ENCODE results near the gene CHST11.
A peak's percentile ranks its signal among the peaks of the same experiment; 100 is the strongest.
"Not testable (repeated sequence)": the region's sequence is repeated elsewhere in the genome, so short reads cannot be mapped to it uniquely, and the experiment has no call there.

Gene CHST11

GRCh38 chr12:104730763-104731162 is 274.0 kb downstream of the CHST11 start:
- no peak for DNase-seq

DNA sequence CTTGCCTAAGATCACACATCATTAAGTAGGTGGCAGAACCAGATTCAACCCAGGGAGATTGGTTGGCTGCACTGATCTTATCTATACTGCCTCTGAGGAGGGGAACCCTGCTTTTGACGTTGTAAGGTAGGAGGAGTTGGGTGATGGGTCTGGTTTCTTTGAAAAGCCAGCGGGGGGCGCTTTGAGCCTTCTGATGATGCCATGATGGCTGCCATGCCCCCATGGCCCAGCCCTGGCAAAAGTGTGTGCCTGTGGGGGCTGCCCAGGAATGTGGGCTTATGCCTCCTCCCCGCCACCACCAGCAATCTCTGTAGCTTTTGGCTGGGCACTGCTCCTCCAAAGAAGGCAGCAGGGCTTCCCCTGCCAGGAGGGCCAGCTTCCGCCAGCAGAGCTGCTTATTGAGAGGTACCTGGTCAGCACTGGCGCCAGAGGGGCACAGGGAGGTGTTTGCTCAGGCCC is 277.0 kb downstream of the CHST11 start:
- no peak for DNase-seq

- no peak for DNase-seq
Observed at GRCh38 chr12:104734541-104735095, 277.9 kb downstream of the CHST11 start.

DNA sequence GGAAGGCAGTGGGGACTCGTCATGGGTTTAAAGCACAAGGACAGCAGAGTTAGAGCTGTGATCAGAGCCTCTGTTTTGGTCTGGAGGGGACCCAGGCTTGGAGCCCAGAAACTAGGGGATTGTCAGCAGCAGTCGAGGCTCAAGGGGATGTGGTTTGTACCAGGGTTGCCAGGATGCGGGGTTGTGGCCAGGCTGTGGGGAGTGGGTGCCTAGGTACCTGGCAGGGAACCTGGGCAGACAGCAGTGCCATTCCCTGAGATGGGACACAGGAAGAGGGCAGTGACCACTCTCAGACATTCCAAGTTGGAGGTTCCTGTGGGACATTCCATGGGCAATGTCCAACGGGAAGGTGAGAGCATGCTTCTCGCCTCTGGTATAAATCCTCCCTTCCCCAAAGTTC is 279.1 kb downstream of the CHST11 start:
- no peak for DNase-seq

- DNase-seq = no peak
Observed at GRCh38 chr12:104736307-104736706, 279.6 kb downstream of the CHST11 start.

DNA sequence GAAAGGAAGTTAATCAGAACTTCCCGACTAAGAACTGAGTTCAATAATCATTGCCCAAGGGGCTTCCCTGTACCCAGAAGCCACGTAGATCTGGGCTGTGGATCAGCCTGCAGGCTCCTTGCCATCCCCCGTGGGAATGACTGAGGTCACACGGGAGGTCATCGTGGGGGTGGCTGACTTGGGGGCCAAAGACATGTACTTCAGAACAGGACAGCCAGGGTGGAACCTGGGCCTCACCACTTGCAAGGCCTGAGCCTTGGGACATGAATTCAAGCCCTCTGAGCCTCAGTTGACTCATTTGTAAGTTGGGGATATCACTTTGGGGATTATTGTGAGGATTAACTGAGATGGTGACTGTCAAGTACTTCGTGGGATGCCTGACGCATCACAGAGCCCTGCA is 280.4 kb downstream of the CHST11 start:
- DNase-seq = no peak

DNA sequence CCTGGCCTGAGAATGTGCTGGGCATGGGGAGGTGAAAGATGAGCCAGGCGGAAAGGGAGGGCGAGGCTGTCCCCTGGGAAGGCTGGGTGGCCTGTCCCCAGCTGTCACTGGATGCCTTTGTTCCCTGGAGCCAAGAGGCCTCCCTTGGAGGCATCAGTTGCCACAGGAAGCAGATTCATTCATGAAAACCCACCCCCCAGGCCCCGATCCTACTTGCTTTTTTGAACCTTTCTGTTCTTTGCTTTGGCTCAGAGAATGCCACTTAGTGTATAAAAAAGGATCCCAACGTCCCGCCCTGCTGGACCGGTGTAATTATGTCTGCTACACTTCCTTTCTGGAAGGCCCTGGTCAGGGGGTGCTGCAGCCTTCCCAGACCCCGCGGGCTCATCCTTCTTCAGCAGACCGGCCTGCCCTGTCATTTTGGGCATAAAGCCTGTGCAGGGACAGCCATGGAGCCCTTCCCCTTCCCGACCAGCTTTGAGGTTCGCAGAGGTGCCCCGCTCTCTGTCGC is 281.1 kb downstream of the CHST11 start:
- no peak for DNase-seq

- DNase-seq = no peak
Observed at GRCh38 chr12:104738331-104738730, 281.6 kb downstream of the CHST11 start.

DNA sequence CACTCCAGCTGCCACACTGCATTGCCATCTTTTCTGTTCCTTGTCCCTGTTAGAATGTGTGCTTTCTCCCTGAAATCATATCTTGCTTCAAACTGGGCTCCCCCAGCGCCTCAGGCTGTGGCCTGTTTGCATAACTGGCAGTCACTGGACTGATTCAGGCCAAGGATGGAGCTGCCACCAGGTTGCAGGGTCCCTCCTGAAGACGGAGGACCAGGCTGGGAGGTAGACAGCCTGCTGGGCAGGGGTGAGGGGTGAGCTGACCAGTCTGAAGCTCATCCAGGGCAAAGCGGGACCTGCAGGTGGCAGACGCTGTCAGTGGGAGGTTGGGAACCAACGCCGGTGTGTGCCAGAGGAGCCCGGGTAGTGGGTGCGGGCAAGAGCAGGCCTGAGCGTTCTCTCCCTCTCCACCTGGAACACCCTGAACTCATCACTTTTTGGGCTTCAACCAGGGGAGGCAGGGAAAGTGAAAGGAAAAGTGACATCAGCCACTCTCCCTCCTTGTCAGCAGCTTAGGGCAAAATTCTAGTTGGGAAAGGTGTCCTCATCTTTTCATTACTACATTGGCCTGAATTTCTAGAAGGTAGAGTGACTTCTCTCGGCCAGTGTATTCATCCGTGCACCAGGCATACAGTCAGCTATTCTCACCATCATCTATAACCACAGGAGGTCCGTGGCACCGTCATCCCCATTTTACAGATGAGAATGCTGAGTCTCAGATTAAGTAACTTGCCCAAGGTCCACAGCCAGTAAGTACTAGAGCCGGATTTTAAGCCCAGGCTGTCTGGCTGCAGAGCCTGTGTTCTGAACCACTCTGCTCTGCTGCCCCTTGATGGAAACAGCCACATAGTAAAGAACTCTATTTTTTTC is 282.3 kb downstream of the CHST11 start:
- no peak for DNase-seq

- no peak for DNase-seq
Observed at GRCh38 chr12:104740668-104741067, 283.9 kb downstream of the CHST11 start.

DNA sequence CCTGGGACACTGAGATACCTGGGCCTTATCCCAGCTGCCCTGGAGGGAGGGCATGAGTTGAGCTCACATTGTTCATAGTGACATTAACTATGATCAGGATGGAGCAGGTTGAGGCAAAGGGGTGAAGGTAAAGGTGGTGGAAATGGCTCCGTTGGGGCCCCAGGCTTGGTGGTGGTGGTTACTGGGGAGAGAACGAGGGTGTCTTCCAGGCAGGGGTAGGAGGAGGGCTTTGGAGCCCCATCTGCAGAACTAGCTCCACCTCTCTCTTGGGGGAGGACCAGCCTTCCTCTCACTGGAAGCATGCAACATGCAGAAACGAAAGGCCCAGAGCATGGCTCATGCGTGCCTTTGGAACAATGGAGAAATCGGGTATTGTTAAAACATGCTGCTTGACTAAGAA is 284.3 kb downstream of the CHST11 start:
- no peak for DNase-seq

DNA sequence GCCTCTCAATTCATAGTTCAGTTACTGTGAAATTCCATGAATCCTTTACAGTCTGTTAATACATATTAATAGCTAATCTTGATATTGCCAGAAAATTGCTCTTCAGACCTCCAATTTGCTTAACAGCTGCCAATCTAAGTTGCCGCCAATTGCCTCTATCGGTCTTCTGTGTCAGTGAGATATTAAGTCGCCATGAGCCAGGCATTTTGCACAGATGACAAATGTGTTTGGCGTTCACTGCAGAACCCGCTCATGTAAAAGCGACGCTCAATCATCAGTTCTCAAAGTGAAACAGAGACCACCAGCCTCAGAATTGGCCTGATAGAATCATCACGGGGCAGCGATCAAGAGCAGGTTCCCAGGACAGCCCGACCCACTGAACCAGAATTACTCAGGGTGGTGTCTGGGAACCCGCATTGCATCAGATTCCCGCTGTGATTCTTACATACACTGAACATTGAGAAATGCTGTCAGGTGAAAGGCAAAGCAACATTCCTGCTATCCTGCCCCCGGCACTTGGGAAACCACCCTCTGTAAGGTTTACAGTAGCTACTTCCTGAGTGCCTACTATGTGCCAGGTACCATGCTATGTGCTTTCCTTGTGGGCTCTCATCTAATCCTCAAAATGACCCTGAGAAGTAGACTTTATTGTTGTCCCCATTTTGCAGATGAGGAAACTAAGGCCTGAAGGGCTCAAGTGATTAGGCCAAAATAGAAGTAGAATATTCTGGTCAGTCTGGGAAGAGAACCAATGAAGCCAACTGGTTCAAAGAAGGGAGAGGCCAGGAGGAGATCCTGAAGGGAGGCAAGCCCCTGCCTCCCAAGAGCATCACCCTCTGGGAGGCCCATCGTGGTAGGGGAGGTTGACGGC is 285.0 kb downstream of the CHST11 start:
- no peak for DNase-seq

DNA sequence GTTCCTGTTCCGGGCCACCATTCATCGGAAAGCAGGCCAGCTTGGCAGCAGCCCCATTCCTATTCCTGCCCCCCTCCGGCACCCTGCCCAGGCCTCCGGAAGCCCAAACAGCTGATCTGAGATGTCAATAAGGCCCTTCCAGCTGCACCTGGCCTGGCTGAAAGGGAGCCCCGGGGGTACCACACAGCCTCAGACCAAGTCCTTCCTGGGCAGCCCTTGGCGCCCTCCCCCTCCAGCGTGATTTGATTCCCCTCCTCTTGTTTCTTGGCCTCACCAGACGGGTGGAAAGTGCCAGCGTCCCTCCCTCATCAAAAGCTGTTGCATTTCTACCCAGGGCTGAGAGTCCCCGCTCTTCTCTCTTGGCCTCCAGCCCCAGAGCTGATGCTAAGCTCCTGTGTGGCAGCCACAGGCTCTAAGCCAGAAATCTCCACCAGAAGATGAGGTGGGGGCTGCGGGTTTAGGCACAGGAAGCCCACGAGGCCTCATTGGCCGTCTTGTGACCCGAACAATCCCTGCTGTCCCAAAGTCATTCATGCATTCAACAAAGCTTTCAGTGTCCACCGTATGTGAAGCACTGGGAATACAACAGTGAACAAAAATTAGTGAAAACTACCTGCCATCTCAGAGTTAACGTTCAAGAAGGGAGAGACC is 285.9 kb downstream of the CHST11 start:
- DNase-seq = no peak

DNA sequence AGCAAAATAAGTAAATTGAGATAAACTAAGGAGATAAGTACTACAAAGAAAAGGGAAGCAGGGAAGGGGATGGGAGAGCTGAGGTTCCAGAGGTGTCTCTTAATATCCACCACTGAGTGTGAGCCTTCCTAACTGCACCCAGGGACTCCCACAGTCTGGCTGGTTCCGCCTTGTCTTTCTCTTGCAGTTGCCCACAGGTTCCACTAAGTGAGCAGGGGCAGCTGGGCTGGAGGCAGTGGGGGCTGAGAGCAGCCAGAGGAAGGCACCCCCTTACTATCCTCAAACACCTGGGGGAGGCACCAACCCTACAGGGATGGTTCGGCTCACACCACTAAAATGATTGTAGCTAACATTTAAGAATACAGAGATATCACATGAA is 286.4 kb downstream of the CHST11 start:
- no peak for DNase-seq

DNA sequence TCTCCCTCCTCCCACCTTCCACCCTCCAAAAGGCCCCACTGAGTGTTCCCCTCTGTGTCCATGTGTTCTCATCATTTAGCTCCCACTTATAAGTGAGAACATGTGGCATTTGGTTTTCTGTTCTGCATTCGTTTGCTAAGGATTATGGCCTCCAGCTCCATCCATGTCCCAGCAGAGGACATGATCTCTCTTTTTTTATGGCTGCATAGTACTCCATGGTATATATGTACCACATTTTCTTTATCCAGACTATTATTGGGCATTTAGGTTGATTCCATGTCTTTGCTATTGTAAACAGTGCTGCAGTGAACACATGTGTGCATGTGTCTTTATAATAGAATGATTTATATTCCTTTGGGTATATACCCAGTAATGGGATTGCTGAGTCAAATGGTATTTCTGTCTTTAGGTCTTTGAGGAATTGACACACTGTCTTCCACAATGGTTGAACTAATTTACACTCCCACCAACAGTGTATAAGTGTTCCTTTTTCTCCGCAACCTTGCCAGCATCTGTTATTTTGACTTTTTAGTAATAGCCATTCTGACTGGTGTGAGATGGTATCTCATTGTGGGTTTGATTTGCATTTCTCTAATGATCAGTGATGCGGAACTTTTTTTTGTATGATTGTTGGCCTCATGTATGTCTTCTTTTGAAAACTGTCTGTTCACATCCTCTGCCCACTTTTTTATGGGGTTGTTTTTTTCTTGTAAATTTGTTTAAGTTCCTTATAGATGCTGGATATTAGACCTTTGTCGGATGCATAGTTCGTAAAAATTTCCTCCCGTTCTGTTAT is 287.2 kb downstream of the CHST11 start:
- DNase-seq = not testable (repeated sequence)

- no peak for DNase-seq
Observed at GRCh38 chr12:104746467-104747088, 289.8 kb downstream of the CHST11 start.

GRCh38 chr12:104747330-104747729 is 290.6 kb downstream of the CHST11 start:
- no peak for DNase-seq

DNA sequence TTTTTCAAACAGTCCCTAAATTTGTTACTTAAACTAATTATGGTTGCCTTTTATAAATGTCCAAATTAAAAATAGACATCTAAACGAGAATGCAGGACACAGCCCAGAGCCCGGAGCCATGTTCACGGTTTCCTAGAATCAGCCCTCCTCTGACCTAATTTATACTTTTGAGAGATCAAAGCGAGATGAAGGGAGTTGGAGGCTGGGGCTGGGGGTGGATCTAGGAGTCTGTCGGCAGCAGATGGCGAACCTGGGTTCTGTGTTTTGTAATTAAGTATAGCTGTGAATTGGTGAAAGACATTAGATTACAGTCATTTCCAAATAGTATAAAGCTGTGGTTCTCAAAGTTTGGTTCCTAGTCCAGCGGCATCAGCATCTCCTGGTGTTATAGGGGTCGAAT is 291.2 kb downstream of the CHST11 start:
- no peak for DNase-seq

GRCh38 chr12:104748356-104748755 is 291.6 kb downstream of the CHST11 start:
- peak; percentile 50 for DNase-seq

- DNase-seq = peak; percentile 49
Observed at GRCh38 chr12:104748790-104749189, 292.0 kb downstream of the CHST11 start.

GRCh38 chr12:104749545-104749944 is 292.8 kb downstream of the CHST11 start:
- DNase-seq = peak; percentile 41

Measured in activated CD8-positive, alpha-beta memory T cell treated with anti-CD3 and anti-CD28 coated beads for 24 hours (primary cell).